WTC11 (cell line): Measurements from ENCODE around the gene SUCLG2. TPM values are rescaled to one million over a fixed set of nuclear protein-coding genes. Genes with fewer than 3 reads are reported as not detected.

Source experiments
- ATAC-seq: fragments of 200-7000 bp; cut with Tn5 transposase; 2 replicates; pipeline ENCODE4 v1.10.0; 2021; ENCODE audit warnings: mild to moderate bottlenecking, moderate library complexity
- CTCF ChIA-PET: fragments of 300-600 bp; sonication (Branson Sonifier 250); formaldehyde crosslinking; loops from one replicate; lab custom pipeline; 2021; ENCODE audit warnings: antibody characterized with exemption; lab: Charles Lee
- POLR2A ChIA-PET: fragments of 350-600 bp; sonication (Branson Sonifier 250); formaldehyde crosslinking; loops from one replicate; lab custom pipeline; 2021; ENCODE audit warnings: antibody characterized with exemption; lab: Charles Lee
- DNase-seq: peaks from one replicate; pipeline ENCODE4 v3.0.0; 2021; ENCODE audit warnings: low spot score
- H3K27ac Mint-ChIP-seq: 2 replicates; pipeline ENCODE4 v1.8.0; 2021; ENCODE audit warnings: mixed read lengths
- H3K27me3 Mint-ChIP-seq: 2 replicates; pipeline ENCODE4 v1.8.0; 2021; ENCODE audit warnings: low read depth, mild to moderate bottlenecking, moderate library complexity, mixed read lengths
- H3K36me3 Mint-ChIP-seq: 2 replicates; pipeline ENCODE4 v1.8.0; 2021; ENCODE audit warnings: mixed read lengths
- H3K4me1 Mint-ChIP-seq: 2 replicates; pipeline ENCODE4 v1.8.0; 2022; ENCODE audit warnings: mixed read lengths
- H3K4me3 Mint-ChIP-seq: 2 replicates; pipeline ENCODE4 v1.8.0; 2021; ENCODE audit warnings: mild to moderate bottlenecking, moderate library complexity, mixed read lengths
- H3K9me3 Mint-ChIP-seq: 2 replicates; pipeline ENCODE4 v1.8.0; 2021; ENCODE audit warnings: mixed read lengths
- ERG ChIP-seq: fragments of 250-450 bp; sonication (Bioruptor Pico); IDR thresholded peaks from 2 replicates; pipeline ENCODE4 v1.8.0; 2021; ENCODE audit warnings: mild to moderate bottlenecking
- IRF2 ChIP-seq: sonication (generic); formaldehyde crosslinking; IDR thresholded peaks from 2 replicates; pipeline ENCODE4 v1.8.0; 2022; ENCODE audit warnings: low read depth, missing genetic modification reagents, borderline replicate concordance
- NFATC4 ChIP-seq: fragments of 250-450 bp; sonication (Bioruptor Pico); IDR thresholded peaks from 2 replicates; pipeline ENCODE4 v1.9.0; 2021; ENCODE audit warnings: mild to moderate bottlenecking
- NR2C2 ChIP-seq: sonication (generic); formaldehyde crosslinking; IDR thresholded peaks from 2 replicates; pipeline ENCODE4 v1.8.0; 2022; ENCODE audit warnings: mild to moderate bottlenecking, missing genetic modification reagents
- OVOL2 ChIP-seq: fragments of 250-450 bp; sonication (Bioruptor Pico); IDR thresholded peaks from 2 replicates; pipeline ENCODE4 v1.9.0; 2021; ENCODE audit warnings: mild to moderate bottlenecking, borderline replicate concordance
- TCF7 ChIP-seq: sonication (generic); formaldehyde crosslinking; IDR thresholded peaks from 2 replicates; pipeline ENCODE4 v1.8.0; 2022; ENCODE audit warnings: mild to moderate bottlenecking, low read depth, missing genetic modification reagents, moderate library complexity
- ZBTB43 ChIP-seq: sonication (generic); formaldehyde crosslinking; IDR thresholded peaks from 2 replicates; pipeline ENCODE4 v1.8.1; 2023; ENCODE audit warnings: mild to moderate bottlenecking, missing genetic modification reagents
- ZNF281 ChIP-seq: sonication (generic); formaldehyde crosslinking; IDR thresholded peaks from 2 replicates; pipeline ENCODE4 v1.8.0; 2023; ENCODE audit warnings: mild to moderate bottlenecking, missing genetic modification reagents
- ZNF396 ChIP-seq: fragments of 250-450 bp; sonication (Bioruptor Pico); IDR thresholded peaks from 2 replicates; pipeline ENCODE4 v1.8.0; 2021; ENCODE audit warnings: mild to moderate bottlenecking, moderate library complexity, borderline replicate concordance
- ZNF512 ChIP-seq: sonication (generic); formaldehyde crosslinking; IDR thresholded peaks from 2 replicates; pipeline ENCODE4 v1.8.1; 2022; ENCODE audit warnings: missing genetic modification reagents, borderline replicate concordance
- ZNF671 ChIP-seq: fragments of 250-450 bp; sonication (Bioruptor Pico); IDR thresholded peaks from 2 replicates; pipeline ENCODE4 v1.8.0; 2021; ENCODE audit warnings: mild to moderate bottlenecking
- total RNA-seq: library from RNA; stranded (reverse); gene quantifications from 3 replicates; pipeline ENCODE4 v1.2.3, GENCODE V29; 2021
- TF ChIP-seq, protein P1 (sequence below): sonication (generic); formaldehyde crosslinking; IDR thresholded peaks from 2 replicates; pipeline ENCODE4 v1.8.1; 2023; ENCODE audit warnings: mild to moderate bottlenecking, moderate library complexity, missing genetic modification reagents
- TF ChIP-seq, protein P2 (sequence below): fragments of 200-600 bp; IDR thresholded peaks from 2 replicates; pipeline ENCODE4 v1.8.0; 2022; ENCODE audit warnings: antibody characterized with exemption

The SUCLG2 gene
- total RNA-seq, 1 experiment from 2014 or later: 39.7 TPM

DNA sequence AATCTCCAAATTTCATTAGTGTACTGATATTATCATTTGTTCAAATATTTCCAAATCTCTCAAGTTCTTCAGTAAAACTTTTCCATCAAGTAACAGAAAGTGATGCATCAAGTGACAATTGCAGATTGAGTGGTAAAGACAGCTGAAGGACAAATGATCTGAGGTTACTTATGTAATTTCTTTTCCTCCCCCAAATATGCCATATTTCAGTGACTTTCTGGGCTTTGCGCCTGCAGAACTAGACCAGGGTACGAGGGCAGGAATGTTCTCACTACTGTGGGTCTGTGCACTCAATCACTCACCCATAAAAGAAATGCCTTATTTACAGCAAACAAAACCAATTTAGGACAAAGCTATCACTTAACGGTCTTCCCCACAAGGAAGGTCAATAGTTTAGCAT, 4.7 kb downstream of the SUCLG2 start:
- CTCF ChIA-PET: no interaction called here

More for the DNA sequence above, 4.7 kb downstream of the SUCLG2 start:
- DNase-seq: no peak
- Mint-ChIP-seq H3K36me3 (peaks cover 6% of the 10 kb centered on the region), H3K27ac (no peak overlapping the region), H3K4me3 (no peak overlapping the region), H3K9me3 (0 out of 2 replicates have a peak, but pooled peaks cover 3% of the 10 kb centered on the region), H3K4me1 (peaks cover 31% of the 10 kb centered on the region), H3K27me3 (no peaks in the 10 kb centered on the region)
- POLR2A ChIA-PET: interaction anchor here (0.5 to 1.1 kb wide), 2 partner anchors 11 to 14 kb away, joined by 3 to 4 read pairs; no protein-coding TSS in a partner anchor
- TF ChIP-seq ZNF396 (CRISPR knock-in tag) (no peak), OVOL2 (CRISPR knock-in tag) (no peak), IRF2 (CRISPR knock-in tag) (no peak), ZNF671 (CRISPR knock-in tag) (no peak), ZNF512 (no peak), NFATC4 (CRISPR knock-in tag) (no peak), ZBTB43 (CRISPR knock-in tag) (no peak), NR2C2 (CRISPR knock-in tag) (no peak), ERG (no peak), ZNF281 (CRISPR knock-in tag) (no peak), TCF7 (CRISPR knock-in tag) (no peak)
- TF ChIP-seq, protein P1, sequence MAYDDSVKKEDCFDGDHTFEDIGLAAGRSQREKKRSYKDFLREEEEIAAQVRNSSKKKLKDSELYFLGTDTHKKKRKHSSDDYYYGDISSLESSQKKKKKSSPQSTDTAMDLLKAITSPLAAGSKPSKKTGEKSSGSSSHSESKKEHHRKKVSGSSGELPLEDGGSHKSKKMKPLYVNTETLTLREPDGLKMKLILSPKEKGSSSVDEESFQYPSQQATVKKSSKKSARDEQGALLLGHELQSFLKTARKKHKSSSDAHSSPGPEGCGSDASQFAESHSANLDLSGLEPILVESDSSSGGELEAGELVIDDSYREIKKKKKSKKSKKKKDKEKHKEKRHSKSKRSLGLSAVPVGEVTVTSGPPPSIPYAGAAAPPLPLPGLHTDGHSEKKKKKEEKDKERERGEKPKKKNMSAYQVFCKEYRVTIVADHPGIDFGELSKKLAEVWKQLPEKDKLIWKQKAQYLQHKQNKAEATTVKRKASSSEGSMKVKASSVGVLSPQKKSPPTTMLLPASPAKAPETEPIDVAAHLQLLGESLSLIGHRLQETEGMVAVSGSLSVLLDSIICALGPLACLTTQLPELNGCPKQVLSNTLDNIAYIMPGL (CRISPR knock-in tag): no peak
- TF ChIP-seq, protein P2, sequence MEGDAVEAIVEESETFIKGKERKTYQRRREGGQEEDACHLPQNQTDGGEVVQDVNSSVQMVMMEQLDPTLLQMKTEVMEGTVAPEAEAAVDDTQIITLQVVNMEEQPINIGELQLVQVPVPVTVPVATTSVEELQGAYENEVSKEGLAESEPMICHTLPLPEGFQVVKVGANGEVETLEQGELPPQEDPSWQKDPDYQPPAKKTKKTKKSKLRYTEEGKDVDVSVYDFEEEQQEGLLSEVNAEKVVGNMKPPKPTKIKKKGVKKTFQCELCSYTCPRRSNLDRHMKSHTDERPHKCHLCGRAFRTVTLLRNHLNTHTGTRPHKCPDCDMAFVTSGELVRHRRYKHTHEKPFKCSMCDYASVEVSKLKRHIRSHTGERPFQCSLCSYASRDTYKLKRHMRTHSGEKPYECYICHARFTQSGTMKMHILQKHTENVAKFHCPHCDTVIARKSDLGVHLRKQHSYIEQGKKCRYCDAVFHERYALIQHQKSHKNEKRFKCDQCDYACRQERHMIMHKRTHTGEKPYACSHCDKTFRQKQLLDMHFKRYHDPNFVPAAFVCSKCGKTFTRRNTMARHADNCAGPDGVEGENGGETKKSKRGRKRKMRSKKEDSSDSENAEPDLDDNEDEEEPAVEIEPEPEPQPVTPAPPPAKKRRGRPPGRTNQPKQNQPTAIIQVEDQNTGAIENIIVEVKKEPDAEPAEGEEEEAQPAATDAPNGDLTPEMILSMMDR: no peak
- ATAC-seq: no peak
